Retina (tissue), 1 donor: ENCODE measurements around the gene P2RX2.

Experiments
- DNase-seq: peaks from one replicate; pipeline ENCODE4 v3.0.0-alpha.2; 2016

Gene P2RX2

GRCh38 chr12:132668191-132669088 is 49.9 kb downstream of the P2RX2 start:
- no peak for DNase-seq

GRCh38 chr12:132669166-132669879 is 50.7 kb downstream of the P2RX2 start:
- DNase-seq: no peak
